NCI-H748 treated with DMSO at 0.1 percent for 48 hours (cell line): ENCODE measurements around the gene KIAA0930.
"Not testable (repeated sequence)": the region's sequence is repeated elsewhere in the genome, so short reads cannot be mapped to it uniquely, and the experiment has no call there.

Experiments used
- DNase-seq: peaks from one replicate; lab custom pipeline; 2025; lab: John Stamatoyannopoulos, UW

The KIAA0930 gene

DNA sequence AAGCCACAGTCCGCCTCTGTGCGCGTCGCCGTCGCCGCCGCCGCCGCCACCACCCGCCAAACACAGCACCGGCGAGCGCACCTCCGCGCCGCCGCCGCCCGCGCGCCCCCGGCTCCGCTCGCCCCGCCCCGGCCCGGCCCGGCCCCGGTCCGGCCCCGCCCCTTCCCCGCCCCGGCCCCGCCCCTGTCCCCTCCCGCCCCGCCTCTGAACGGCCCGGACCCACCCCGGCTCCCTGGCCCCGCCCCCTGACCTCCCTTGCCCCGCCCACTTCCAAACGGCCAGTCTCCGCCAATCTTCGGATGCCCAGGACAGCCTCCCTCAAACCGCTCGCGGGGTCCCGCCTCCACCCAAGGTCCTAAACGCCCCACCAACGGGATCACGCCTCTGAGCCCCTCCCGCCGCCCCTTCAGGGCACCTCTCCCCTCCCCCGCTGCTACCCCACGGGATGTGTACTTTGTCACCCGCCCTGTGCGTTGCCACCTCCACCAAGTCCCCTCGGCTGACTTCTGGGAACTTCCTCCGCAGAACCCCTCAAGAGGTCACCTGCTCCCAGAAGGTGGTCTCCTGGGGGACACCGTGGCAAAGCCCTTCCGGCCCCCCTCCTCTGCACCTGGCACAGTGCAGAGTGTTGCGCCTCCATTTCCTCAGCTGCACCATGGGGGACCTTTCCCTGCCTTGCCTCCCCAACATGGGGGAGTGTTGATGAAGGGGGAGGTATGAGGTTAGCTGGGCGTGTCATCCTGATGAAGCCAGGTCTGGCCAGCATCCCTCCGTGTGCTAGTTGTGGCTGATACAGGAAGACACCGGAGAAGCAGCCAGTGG lies at the start of gene KIAA0930:
Gene KIAA0930 (minus strand): TSS at position 85 of the 822 bp plus-strand sequence. CDS start 191 bp downstream, outside the sequence.
- DNase-seq = peak; percentile 54

DNA sequence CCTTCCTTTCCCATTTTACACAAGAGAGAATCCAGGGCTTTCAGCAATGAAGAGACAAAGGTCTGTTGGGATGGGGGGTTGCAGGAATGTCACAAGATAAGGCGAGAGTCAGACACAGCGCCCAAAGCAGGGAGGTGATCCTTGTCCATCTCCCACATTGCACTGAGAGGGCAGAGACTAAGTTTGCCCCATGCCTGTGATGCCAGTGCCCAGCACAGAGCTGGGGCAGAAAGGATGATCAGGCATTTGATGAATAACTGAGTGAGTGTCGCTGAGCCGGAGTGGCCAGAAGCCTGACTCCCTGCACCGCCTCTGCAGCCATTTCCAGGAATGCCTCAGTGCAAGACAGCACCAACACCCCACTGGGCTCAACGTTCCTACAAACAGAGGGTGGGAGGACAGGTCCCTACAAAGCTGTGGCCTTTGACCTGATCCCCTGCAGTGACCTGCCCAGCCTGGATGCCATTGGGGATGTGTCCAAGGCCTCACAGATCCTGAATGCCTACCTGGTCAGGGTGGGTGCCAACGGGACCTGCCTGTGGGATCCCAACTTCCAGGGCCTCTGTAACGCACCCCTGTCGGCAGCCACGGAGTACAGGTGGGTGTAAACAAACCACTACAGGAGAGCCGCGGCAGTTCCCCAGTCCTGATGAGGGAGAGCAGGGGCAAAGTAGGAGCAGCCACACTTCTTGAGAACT lies 46.3 kb upstream of the KIAA0930 start:
- no peak for DNase-seq

DNA sequence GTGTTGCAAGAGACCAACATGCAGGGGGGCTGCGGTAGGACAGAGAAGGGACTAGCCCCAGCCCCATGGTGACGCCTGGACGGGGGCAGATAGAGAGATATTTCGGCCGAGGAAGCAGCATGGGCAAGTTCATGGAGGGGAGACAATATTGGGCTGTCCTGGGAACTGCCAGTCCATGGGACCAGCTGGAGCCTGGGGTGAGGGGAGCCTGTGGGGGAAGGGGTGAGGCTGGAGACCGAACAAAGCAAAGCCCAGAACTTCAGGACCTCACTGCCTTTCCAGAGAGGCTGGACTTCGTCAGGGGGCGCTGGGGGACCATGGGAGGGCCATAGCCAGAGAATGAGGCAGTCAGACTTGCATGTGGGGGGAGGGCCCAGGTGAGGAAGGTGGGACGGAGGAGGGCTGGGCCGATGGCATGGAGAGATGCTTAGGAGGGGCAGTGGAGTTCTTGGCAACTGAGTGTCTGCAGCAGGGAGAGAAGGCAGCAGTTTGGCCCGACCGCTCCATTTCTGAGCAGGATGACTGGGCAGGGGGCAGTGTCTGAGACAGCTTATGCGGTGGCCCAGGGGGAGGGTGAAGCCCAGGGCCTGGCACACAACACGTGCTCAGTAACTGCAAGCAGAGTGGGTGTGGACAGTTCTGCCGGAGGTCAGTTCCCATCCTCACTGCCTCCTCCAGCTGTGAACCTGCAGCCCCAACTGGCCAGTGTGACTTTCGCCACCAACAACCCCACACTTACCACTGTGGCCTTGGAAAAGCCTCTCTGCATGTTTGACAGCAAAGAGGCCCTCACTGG lies 44.8 kb upstream of the KIAA0930 start:
- no peak for DNase-seq

DNA sequence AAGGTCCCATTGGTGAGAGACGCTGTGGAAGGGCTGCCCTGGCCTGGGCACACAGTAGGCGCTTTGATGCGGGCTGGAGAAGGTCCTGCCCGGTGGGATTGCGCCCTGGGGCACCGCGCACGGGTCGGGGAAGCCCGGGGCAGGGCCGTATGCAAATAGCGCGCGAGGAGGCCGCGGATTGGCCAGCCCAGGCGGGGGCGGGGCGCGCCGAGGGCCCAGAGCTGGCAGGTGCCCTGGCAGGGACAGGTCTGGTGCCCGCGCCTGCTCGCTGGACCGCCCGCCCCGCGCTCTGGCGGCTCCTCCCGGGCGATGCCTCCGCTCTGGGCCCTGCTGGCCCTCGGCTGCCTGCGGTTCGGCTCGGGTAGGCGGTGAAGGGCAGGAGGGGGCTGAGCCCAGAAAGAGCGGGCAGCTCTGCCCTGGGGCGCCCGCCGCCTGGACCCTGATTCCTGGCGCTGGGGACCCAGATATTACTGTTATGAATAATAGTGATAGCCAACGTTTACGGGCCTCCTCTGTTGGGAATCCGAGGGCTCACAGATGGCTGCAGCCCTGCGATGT lies 44.1 kb upstream of the KIAA0930 start, which contains the start of gene UPK3A:
Gene UPK3A (plus strand): TSS at position 245 of the 558 bp plus-strand sequence. CDS start 65 bp downstream, at position 310.
- peak; percentile 24 for DNase-seq

DNA sequence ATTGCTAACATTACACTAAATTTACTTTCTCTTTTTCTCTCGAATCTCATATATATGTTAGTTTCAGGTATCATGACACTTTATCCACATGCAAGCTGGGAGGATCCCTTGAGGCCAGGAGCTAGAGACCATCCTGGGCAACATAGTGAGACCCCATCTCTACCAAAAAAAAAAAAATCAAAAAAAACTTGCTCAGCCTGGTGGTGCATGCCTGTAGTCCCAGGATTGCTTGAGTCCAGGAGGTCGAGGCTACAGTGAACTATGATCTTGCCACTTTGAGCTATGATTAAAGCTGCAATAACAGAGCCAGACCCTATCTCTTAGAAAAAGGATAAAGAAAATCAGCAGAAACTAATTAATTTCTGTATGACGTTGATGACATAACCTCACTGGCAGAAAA lies 40.3 kb upstream of the KIAA0930 start:
- no peak for DNase-seq

DNA sequence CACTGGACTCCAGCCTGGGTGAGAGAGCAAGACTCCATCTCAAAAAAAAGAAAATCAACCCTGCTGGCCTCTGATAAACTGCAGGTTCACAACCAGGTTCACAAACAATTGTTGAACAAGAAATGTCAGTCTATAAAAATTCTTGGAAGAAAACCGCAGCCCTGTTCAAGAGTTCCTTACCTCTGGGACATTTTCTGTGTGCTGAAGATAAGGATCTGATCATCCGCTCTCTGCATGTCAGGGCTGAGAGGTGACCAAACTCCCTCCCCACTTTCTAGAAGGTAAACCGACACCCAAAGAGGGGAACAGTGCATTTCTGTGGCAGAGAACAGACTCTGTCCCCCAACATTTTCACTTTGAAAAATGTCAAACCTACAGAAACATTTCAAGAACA lies 39.9 kb upstream of the KIAA0930 start:
- no peak for DNase-seq

DNA sequence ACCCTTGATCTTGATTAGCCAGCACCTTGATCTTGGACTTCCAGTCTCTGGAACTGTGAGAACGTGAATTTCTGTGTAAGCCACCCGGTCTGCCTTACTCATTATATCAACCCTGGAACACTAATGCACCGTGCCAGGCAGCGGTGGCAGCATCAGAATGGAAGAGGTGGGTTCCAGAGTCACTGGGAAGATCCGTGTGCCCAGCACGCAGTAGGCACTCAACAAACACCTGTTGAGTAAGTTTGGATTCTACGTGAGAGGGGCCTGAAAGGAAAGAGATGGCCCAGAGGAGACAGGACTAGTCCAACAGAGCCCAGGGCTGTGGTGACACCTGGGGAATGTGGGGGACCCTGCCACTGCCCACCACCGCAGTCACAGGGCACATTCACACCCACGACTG lies 37.4 kb upstream of the KIAA0930 start:
- no peak for DNase-seq

DNA sequence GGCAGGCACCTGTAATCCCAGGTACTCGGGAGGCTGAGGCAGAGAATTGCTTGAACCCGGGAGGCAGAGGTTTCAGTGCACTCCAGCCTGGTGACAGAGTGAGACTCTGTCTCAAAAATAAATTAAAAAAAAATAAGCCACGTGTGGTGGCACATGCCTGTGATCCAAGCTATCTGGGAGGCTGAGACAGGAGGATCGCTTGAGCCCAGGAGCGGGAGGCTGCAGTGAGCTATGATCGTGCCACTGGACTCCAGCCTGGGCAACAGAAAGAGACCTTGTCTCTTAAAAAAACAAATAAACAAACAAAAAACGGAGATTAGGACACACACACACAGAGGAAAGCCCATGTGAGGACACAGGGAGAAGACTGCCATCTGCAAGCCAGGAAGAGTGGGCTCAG lies 37.0 kb upstream of the KIAA0930 start:
- not testable (repeated sequence) for DNase-seq

DNA sequence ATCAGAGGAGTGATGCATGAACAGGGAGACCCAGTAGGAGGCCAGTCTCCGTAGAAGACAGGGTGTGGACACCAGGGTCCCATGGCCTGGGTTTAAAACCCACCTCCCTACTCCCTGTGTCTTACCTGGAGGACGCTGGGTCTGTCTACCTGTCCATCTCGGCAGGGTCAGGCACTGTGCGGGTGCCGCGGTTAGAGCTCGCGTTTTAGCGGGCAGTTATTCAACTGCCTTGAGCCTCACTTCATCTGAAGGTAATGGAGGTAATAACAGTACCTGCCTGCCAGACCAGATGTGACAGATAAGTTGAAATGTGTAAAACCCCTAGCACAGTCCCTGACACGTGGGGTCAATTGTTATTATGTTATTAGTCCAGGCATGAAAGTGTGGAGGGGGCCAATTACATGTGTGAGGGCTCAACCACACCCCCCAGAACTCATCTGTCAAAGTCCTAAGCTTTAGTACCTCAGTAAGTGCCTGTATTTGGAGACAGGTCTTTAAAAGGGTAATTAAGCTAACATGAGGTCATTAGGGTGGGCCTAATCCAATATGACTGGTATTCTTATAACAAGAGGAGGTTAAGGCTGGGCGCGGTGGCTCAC lies 35.9 kb upstream of the KIAA0930 start:
- DNase-seq = no peak

DNA sequence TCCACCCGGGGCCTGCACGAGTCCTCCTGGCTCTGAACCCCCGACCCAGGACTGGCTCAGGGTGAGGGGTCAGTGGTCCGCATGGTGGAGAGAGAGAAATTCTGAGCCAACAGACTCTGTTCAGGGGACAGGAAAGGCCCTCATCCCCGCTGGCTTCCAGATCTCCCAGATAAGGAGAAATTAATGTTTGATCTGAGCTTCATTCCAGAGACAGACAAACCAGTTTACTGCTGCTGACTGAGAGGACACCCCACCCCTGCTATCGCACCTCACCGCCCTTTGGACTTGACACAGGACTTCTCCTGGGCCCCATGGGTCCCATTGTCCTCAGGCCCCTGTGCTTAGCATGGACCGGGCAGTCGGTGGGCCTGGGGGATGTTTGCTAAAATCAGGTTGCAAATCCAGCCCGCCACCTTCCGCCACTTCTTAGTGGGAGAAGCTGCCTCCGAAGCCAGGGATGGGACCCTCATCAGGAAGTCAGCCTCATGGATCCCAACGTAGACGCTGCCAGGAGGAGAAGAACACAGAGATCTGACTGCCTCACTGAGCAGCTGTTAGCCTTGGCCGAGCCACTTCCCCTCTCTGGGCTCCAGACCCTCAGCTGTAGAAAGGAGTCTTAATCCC lies 32.9 kb upstream of the KIAA0930 start:
- DNase-seq = no peak

DNA sequence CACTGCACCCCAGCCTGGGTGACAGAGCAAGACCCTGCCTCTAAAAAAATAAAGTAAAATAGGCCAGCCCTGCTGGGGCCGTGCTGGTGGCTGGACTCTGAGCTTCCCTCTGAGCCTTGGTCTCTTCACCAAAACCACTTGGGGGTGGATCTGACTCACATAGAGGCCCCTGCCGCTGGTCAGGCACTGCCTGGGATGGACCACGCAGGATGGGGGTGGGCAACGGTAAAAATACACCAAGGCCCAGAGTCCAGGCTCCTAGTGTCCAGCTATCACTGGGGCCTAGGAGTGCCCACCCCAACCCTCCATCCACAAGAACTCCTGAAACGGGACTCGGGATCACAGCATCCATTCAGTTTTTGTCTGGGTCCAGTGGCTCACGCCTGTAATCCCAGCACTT lies 31.8 kb upstream of the KIAA0930 start:
- DNase-seq = no peak

DNA sequence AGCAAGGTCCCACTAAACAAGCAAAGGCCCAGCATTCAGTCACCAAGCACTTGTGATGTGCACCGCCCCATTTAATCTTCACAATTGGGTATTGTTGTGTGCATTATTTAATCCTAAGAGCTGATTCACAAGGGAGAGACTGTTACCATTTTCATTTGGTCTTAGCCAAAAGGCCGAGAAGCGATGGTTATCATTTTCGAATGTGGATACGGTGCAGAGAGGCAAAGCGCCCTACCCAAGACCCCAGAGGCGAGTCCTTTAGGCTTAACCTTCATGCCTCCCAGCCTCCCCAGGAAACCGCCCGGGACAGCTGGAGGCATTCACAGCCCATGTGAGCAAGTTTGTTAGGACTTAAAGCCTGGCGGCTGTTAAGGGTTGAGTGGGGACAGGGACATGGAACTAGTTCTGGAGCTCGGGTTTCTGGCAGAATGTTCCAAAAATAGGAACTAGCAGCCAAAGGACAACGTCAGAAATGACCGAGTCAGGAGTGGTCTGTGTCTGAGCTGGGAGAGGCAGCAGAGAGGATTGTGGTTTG lies 31.0 kb upstream of the KIAA0930 start:
- no peak for DNase-seq

DNA sequence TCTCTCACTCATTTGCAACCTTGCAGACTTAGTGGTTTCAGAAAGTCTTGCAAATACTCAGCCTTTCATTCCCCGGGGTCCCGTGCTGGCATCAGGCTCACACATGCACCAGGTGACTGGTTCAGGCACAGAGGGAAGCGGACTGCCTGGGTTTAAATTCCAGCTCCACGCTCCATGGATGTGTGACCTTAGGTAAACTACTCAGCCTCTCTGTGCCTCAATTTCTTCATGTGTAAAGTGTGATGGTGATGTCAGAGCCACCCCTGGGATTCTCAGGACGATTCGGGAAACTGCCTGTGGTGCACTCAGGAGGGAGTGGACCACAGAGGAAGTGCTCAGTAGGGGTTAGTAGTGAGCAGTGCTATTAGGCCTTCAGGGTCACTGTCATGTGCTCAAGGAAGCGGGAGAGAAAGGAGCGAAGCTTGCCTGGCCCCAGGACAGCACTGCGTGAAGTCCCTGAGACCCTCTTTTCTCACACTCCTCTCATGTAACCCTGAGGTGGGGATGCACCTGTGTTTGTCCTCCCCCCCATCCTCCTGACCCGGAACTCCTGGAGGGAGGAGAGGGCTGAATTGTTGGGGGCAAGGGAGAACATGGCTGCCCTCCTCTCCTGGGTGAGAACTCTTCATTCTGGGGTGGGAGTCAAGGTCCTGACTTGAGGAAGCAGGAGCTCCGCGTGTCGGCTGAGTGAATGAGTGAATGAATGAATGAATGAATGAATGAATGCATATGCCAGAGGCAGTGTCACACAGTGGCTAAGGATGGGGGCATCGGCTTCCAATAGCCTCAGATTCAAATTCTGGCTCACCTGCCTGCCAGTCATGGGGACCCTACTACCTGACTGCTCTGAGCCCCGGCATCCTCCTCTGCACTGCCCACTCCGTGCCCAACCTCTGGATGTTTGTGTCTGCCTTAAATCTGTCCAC lies 29.7 kb upstream of the KIAA0930 start:
- DNase-seq = no peak

DNA sequence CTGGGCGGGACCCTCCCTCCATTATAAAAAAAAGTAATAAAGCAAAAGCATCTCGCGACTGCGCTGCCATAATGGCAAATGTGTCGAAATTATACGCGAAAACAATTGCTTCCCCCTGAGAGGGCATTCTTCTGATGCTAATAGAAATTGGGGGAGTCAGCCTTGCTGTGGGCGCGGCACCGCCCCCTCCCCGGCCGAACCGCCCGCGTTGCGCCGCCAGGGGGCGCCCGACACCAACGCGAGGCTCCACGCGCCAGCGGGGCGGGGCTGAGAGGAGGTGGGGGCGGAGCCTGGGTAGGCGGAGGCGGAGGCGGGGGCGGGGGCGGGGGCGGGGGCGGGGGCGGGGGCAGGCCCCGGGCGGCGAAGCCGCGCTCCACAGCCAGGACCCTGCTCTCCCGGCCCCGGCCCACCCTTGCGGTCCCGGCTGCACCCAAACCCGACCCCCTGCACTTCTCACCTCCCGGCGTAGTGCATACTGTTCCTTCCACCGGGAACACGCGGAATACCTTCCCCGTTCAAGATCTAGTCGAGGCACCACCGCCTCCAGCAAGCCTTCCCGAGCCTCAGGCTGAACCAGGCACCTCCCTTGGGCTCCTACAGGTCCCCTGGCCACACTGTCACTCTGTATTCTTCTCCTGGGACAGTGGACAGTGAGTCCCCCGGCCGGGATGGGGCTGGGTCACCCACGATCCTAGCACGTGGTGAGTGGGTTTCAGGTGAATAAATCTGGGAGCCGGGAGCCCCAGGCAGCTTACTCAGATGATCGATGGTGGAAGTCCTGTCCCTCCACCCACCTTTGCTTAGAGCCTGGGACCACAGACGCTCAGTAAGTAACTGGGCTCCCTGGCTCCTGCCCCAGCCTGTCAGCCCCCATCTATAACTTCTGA lies 28.5 kb upstream of the KIAA0930 start:
- peak; percentile 51 for DNase-seq

DNA sequence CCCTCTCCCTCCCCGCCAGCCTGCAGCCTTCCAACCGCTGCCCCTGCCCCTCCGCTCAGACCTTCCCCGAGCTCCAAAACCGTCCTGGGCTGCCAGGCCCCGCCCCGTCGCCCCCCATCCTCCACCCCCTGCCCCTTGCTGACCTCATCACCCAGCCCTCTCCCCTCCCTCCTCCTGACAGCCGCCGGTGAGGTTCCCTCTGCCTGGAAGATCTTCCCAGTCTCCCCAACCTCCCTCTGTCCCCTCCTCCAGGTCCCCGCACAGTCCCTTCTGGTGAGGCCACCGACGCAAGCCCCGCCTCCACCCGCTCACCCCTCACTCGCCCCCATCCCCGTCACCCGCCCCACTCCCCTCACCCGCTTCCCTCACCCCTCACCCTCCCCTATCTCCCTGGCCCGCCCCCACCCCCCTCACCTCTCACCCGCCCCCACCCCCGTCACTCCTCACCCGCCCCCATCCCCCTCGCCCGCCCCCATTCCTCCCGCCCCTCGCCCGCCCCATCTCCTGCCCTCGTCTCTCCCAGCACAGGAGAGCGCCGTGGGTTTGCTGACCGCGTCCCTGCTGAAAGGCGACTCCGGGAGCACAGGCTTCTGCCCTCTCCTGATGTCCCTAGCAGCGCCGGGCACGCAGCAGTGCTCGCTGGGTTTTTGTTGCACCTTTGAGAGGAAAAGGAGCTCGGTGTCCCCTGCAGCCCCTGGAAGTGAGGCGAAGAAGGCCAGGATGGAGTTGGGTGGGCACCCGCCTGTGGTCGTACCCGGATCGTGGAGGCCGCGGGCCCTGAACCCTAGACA lies 27.7 kb upstream of the KIAA0930 start:
- peak; percentile 54 for DNase-seq

DNA sequence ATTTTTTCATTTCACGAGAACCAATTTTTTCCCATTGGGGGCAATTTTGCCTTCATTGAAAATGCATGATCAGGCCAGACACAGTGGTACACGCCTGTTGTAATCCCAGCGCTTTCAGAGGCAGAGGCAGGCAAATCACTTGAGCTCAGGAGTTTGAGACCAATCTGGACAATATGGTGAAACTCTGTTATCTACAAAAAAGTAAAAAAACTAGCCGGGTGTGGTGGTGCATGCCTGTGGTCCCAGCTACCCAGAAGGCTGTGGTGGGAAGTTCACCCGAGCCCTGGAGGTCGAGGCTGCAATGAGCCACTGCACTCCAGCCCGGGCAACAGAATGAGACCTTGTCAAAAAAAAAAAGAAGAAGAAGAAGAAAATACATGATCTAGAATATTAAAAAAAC lies 24.8 kb upstream of the KIAA0930 start:
- DNase-seq = no peak

DNA sequence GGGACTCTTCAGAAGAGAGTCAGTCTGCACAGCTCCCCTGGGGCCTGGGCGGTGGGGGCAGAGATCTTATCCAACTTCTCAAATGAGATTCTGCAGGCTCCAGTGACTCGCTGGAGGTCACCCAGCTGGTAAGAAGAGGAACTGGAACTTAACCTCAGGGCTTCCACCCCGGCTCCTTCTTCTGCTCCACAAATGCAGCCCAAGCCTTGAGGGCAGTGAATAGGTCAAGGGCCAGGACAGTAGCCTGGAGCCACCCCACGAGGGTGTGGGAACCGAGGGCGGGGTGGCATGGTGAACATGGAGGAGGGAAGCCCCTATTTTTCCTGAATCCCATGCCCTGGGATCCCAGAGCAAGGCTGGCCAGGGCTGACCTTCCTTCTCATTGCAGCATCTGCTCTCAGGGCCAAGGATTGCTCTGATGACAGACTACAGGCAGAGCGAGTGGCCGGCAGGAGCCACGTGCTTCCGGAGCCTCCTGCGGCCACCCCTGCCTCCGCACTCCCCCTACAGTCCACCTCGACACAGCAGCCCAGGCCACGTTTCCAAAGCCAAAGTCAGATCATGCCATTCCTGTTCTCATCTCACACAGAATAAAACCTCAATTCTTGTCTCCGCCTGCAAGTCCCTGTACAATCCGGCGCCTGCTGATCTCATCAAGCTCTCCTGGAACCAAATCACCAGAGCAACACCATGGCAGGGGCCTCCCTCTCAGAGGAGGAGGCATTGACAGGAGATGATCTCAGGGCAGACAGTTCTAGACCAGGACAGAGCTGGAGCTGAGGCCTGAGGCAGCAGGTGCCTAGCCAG lies 23.0 kb upstream of the KIAA0930 start:
- DNase-seq = no peak
